Mucosa of gallbladder (tissue), 1 donor: Measurements from ENCODE around the gene RBP5. TPM values are rescaled to one million over a fixed set of nuclear protein-coding genes. Genes with fewer than 3 reads are reported as not detected.

Experiments
- DNase-seq: peaks from one replicate; pipeline ENCODE4 v3.0.0-alpha.2; 2020; ENCODE audit warnings: low spot score
- total RNA-seq: library from RNA; stranded (reverse); gene quantifications from one replicate; pipeline ENCODE4 v1.2.1, GENCODE V29; 2021
- donor health status: DM: no; HTN: no; CAD: no.

The RBP5 gene
- 7.1 TPM for total RNA-seq

DNA sequence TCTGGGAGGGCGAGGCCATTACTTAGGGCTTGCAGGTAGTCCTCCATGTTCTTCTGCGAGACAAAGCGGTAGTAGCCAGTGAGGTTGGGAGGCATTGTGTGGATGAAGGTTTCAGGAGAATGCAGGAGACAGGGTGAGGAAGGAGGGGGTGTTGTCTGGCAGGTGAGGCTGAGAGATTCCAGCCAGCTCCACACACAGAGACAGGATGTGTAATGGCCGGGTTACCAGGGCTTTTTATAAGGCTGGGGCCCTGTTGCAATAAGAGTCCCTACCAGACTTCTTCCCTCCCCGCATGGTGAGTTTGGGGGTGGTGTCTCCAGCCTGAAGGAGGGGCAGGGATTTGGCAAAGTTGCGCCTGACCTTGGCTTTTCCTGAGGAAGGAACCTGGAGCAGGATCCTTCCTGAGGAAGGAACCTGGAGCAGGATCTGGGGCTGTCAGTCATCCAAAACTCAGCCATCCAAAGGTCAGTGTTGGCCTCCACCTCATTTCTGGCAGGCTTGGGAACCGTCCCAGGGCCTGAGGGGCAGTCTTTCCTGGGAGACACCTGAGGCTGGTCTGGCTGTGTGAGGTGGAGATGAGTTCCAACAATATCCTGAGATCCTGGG, at the start of gene RBP5:
Gene RBP5, minus strand, starts transcription at position 209 of the 606 bp plus-strand sequence. Its CDS starts 114 bp downstream, at position 95.
- DNase-seq, result no peak

DNA sequence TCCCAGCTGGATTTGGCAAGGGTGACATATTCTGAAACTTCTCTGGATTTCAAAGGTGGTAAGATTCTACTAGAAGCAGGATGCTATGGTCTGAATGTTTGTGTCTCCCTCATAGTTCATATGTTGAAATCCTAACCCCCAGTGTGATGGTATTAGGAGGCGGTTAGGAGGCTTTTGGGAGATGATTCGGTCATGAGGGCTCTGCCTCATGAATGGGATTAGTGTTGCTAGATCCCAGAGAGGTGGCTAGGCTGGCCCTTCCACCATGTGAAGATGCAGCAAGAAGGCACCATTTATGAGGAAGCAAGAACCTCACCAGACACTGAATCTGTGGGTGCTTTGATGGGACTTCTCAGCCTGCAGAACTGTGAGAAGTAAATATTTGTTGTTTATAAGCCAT, 49.8 kb upstream of the RBP5 start:
- DNase-seq, result no peak

DNA sequence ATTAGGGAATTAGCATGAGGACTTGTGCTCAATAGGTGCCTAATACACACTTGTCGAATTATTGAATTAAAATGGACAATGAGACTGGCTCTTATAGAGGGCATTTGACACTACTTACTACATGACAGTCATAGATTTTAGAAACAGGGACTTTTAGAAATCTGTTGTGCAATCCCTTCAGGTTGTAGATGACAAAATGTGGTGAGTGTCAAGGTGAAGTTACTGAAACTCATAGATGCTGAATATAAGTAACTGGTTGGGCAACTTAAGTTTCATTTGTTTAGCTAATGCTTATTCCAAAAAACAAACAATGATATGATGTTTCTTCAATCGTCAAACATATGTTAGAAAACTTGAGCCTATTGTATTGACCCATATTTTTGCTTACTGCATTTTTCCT, 47.9 kb upstream of the RBP5 start:
- DNase-seq, result no peak

GRCh38 chr12:7175493-7175892, 46.8 kb upstream of the RBP5 start:
- no peak for DNase-seq

DNA sequence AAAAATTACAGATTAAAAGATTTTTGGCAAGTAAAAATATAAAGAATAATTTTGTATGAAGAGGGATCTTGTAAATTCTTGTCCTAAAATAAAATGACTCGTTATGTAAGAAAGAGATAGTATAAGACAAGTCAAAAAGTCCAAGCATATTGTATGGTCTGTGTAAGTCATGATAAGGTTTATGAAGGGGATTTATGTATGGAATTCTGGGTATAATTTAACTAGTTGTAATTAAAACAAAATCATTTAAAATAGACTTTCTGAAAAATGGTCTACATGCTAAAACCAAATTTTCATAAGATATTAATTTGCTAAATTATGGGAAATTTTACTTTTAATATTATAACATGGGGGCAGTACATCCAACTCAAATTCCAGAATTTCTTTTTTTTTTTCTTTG, 43.2 kb upstream of the RBP5 start:
- no peak for DNase-seq

DNA sequence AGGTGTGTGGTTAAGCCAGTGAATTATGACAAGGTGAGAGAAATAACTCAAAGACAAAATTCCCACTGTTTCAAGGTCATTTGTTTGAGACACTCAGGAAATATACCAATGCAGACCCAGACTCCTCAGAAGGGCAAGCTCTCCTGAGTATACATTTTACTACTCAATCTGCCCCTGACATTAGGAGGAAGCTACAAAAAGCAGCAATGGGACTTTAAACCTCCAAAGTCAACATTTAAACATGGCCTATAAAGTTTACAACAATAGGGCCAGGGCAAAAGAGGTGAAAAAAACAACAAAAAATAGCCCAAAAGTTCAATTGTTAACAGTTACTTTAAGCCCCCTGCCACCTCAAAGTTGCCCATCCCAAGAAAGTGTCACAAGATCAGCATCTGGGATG, 41.3 kb upstream of the RBP5 start:
- no peak for DNase-seq

- peak; percentile 24 for DNase-seq
These were observed 34.0 kb upstream of the RBP5 start for GRCh38 chr12:7162691-7163114.

DNA sequence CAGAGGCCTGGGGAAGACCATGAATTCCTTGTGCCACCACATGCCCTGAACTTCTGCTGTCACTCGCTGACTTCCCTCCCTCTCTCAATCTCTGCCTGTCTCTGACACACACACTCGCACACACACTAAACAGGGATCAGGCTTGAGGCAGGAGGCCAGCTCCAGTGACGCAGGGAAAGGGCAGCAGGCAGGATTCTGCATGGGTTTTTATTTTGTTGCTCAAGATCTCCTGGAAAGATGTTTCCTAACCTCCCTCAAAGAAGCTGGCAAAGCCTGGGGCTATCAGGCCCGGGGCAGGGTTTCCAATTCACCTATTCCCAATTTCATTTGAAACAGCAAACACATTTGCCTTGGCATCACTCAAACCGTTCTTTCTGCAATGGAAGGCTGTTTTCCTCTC, 33.1 kb upstream of the RBP5 start:
- DNase-seq, result no peak

- DNase-seq, result no peak
These were observed 32.6 kb upstream of the RBP5 start for GRCh38 chr12:7161327-7161726.

DNA sequence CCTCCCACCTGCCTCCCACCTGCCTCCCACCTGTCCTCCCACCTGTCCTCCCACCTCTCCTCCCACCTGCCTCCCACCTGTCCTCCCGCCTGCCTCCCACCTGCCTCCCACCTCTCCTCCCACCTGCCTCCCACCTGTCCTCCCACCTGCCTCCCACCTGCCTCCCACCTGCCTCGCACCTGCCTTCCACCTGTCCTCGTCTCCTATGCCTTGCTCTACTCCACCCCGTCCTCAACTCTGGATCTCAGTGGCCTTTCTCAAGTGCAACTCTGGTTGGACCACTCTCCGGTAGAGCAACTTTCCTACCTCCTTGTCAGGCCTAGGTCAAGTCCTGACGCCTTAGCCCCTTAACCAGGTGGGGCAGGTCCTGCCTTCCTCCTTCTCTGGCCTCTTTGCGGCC, 31.5 kb upstream of the RBP5 start:
- no peak for DNase-seq

DNA sequence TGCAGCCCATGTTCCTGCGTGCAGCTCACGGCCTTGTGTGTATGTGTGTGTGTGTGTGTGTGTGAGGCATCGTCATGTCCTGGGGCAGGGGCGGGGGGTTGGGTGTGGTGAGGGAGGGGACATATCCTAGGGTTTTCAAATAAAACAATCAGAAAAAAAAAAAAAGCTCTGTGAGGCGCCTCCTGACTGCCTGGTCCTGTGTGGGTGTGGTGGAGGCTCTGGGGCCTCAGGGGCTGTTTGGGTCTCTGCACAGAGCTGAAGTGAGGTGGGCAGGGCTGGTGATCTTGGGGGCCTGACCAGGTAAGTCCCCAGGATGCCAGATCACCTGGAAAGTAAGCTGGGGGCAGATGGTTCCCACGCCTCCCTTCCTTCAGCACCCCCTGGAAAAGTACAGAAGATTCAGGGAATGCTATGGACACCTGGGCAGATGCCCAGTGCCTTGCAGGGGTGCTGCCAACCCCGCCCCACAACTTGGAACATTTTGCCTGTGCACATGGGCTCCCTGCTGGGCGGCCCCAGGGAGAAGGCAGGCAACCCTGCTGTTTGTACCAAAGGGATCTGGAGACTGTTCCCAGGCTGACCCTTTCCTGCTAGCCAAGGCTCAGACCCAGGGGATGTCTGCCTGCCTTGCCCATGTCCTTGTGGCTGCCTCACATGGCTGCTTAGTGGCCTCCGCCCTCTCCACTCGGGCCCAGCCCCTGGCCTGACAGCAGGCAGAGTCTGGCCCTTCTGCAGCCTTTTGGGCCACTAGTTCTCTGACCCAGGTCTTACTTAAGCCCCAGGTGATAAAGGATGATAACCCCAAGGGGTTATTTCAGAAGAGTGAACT, 30.3 kb upstream of the RBP5 start:
- DNase-seq, result no peak

- no peak for DNase-seq
These were observed 28.7 kb upstream of the RBP5 start for GRCh38 chr12:7157391-7157790.

DNA sequence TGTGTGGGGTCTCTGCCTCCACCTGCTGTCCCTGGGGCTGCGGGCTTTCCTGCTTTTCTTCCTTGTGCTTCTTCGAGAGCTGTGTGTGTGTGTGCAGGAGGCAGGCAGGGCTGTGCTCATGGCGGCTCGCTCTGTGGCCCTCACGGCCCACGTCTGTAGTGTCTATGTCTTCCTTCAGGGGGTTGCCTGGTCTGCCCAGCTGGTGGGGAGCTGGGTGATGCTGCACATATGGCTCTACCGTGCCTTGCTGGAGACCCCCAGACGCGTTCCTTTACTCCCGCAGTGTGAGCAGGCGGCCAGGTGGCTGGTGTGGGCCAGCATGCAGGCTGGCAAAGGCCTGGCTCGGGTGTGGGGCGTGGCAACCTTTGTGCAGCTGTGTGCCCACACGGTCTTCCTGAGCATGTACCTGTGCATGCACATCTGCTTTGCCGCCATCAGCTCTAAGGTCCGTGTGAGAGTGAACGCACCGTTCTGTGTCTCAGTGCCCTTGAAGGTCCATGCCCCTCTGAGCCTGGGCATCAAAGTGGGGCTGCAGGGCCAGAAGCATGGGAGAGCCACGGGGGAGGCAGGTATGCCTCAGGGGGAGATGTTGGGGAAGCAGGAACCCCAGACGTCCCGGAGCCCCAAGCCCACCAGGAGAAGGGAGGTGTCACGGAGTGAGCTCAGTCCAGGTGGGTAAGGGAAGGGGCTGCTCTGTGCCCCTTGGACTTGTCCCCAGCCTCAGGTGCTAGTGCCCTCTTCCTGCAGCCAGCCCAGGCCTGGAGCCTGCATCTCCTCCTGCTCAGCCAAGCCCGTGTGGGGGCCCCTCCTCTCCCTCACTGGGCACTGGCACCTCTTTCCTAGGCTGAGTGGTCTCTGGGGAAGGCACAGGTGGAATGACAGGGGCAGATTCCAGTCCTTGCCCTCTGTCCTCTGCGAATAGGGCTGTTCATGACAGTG, 27.8 kb upstream of the RBP5 start:
- no peak for DNase-seq

GRCh38 chr12:7155471-7156034, 26.9 kb upstream of the RBP5 start:
- peak; percentile 55 for DNase-seq

DNA sequence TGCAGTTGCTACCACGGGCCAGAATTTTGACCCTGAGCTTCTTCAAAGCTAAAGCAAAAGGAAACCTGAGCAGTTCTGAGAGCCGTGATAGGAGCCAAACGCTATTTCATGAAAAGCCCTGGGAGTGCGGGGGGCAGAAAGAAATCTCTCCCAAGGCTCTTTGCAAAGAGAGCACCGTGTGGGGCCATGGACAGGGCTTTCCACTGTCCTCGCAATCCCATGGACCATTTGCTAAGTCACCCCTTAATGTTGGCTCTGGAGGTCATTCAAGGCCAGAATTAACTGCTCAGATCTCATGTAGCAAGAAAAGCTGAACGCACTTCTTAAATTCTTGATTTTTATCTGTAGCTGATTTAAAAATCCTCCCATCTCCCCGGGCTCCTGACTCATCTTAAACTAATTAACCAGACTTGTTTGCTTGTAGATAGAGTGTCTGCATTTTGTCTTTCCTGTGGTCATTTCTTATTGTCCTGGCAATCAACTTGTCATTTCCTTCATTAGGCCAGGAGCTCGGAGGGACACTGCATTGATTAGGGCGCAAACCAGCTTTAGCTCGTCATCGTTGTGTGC, 26.3 kb upstream of the RBP5 start:
- no peak for DNase-seq

GRCh38 chr12:7154042-7154441, 25.4 kb upstream of the RBP5 start:
- no peak for DNase-seq

- DNase-seq, result no peak
These were observed 24.1 kb upstream of the RBP5 start for GRCh38 chr12:7152818-7153217.

- no peak for DNase-seq
These were observed 22.8 kb upstream of the RBP5 start for GRCh38 chr12:7151532-7151931.

GRCh38 chr12:7150841-7151240, 22.2 kb upstream of the RBP5 start:
- DNase-seq, result no peak

GRCh38 chr12:7150356-7150755, 21.7 kb upstream of the RBP5 start:
- DNase-seq, result no peak

- DNase-seq, result no peak
These were observed 18.2 kb upstream of the RBP5 start for GRCh38 chr12:7146906-7147305.

- DNase-seq, result no peak
These were observed 17.5 kb upstream of the RBP5 start for GRCh38 chr12:7146228-7146627.
